Liver (tissue), 9 donors: ENCODE measurements around the gene CCN5. TPM values are rescaled to one million over a fixed set of nuclear protein-coding genes. Genes with fewer than 3 reads are reported as not detected.

Experiments
- DNase-seq: peaks from one replicate; pipeline ENCODE4 v3.0.0-alpha.2; 2017; ENCODE audit warnings: low spot score
- H3K27ac ChIP-seq, 2 donors: one replicate each; pipeline ENCODE4 v1.7.0; 2013; ENCODE audit warnings: inconsistent platforms in 2 of 2, low read length in 2 of 2, control low read depth in 1 of 2, low read depth in 1 of 2, mild to moderate bottlenecking in 1 of 2
- H3K27me3 ChIP-seq, 4 donors: one replicate each; pipeline versions ENCODE4 v1.6.1 to v1.7.0; 2013; ENCODE audit warnings: low read length in 3 of 4, inconsistent platforms in 1 of 4, mild to moderate bottlenecking in 1 of 4, moderate library complexity in 1 of 4; ENCODE audit not compliant: control insufficient read depth in 4 of 4, insufficient read depth in 4 of 4
- H3K36me3 ChIP-seq, 4 donors: one replicate each; pipeline versions ENCODE4 v1.6.1 to v1.7.0; 2013; ENCODE audit warnings: low read length in 3 of 4, mild to moderate bottlenecking in 3 of 4, low read depth in 1 of 4, moderate library complexity in 1 of 4; ENCODE audit not compliant: control insufficient read depth in 4 of 4, insufficient read depth in 3 of 4
- H3K4me1 ChIP-seq, 4 donors: one replicate each; pipeline versions ENCODE4 v1.6.1 to v1.7.0; 2013; ENCODE audit warnings: low read length in 3 of 4, mild to moderate bottlenecking in 3 of 4, moderate library complexity in 1 of 4; ENCODE audit not compliant: control insufficient read depth in 4 of 4, insufficient read depth in 4 of 4
- H3K4me3 ChIP-seq, 3 donors: one replicate each; pipeline versions ENCODE4 v1.6.1 to v1.7.0; 2013; ENCODE audit warnings: low read length in 3 of 3, control low read depth in 1 of 3, low read depth in 1 of 3, mild to moderate bottlenecking in 1 of 3
- H3K9ac ChIP-seq, 2 donors: one replicate each; pipeline ENCODE4 v1.7.0; 2013; ENCODE audit warnings: low read length in 2 of 2, mild to moderate bottlenecking in 2 of 2, moderate library complexity in 2 of 2, control low read depth in 1 of 2, low read depth in 1 of 2
- H3K9me3 ChIP-seq, 4 donors: one replicate each; pipeline versions ENCODE4 v1.6.1 to v1.7.0; 2013; ENCODE audit warnings: low read length in 3 of 4; ENCODE audit not compliant: control insufficient read depth in 4 of 4
- CTCF ChIP-seq: fragments of 150-350 bp; IDR thresholded peaks from 2 replicates; pipeline ENCODE4 v1.5.1; 2017; ENCODE audit warnings: improper control_type of control experiment, low read depth, low read length; ENCODE audit not compliant: missing input control
- FOXA1 ChIP-seq: IDR thresholded peaks from 2 replicates; pipeline ENCODE4 v1.6.1; 2016; ENCODE audit warnings: antibody characterized with exemption
- FOXA2 ChIP-seq: IDR thresholded peaks from 2 replicates; pipeline ENCODE4 v1.6.1; 2016; ENCODE audit warnings: antibody characterized with exemption
- GABPA ChIP-seq, 2 donors: IDR thresholded peaks in 1 of 2; conservative IDR thresholded peaks in 1 of 2; 2 replicates each; pipeline ENCODE4 v1.6.1; 2016; ENCODE audit warnings: antibody characterized with exemption in 2 of 2, mild to moderate bottlenecking in 1 of 2, moderate library complexity in 1 of 2
- HNF4G ChIP-seq: IDR thresholded peaks from 2 replicates; pipeline ENCODE4 v1.6.1; 2016; ENCODE audit warnings: antibody characterized with exemption
- JUND ChIP-seq, 2 donors: IDR thresholded peaks; 2 replicates each; pipeline ENCODE4 v1.6.1; 2016; ENCODE audit warnings: antibody characterized with exemption in 2 of 2
- NR2F2 ChIP-seq: IDR thresholded peaks from 2 replicates; pipeline ENCODE4 v1.6.1; 2016; ENCODE audit warnings: antibody characterized with exemption
- RAD21 ChIP-seq, 2 donors: IDR thresholded peaks; 2 replicates each; pipeline ENCODE4 v1.6.1; 2016; ENCODE audit warnings: antibody characterized with exemption in 2 of 2, mild to moderate bottlenecking in 2 of 2
- RXRA ChIP-seq, 2 donors: IDR thresholded peaks; 2 replicates each; pipeline ENCODE4 v1.6.1; 2017 to 2018; ENCODE audit warnings: antibody characterized with exemption in 2 of 2, mild to moderate bottlenecking in 1 of 2
- SP1 ChIP-seq: IDR thresholded peaks from 2 replicates; pipeline ENCODE4 v1.6.1; 2018; ENCODE audit warnings: antibody characterized with exemption, mild to moderate bottlenecking
- TAF1 ChIP-seq: conservative IDR thresholded peaks from 2 replicates; pipeline ENCODE4 v1.6.1; 2016; ENCODE audit warnings: antibody characterized with exemption, mild to moderate bottlenecking
- YY1 ChIP-seq: IDR thresholded peaks from 2 replicates; pipeline ENCODE4 v1.6.1; 2016; ENCODE audit warnings: antibody characterized with exemption, mild to moderate bottlenecking
- WGBS: extraction: QIAGEN DNeasy Blood & Tissue Kit; methylation state at CpG from one replicate; pipeline ENCODE4 v1.1.7; 2013; 5-methylcytosine and 5-hydroxymethylcytosine counted together
- polyA plus RNA-seq, 2 donors: library from polyadenylated mRNA; stranded (reverse) in 1 of 2; unstranded in 1 of 2; fragments of 200-250 nt in 1 of 2; fragments of >200 nt in 1 of 2; fragmentation: Nextera tagmentation in 1 of 2; extraction: Ambion mirVana in 1 of 2; gene quantifications; one replicate each; pipeline versions ENCODE4 v1.2.1 to v1.2.3, GENCODE V29; 2013 to 2015
- total RNA-seq, 2 donors: library from RNA; depleted of rRNA; stranded (reverse); fragments of >200 nt; gene quantifications; one replicate each; pipeline ENCODE4 v1.2.3, GENCODE V29; 2014
- TF ChIP-seq, protein P1 (sequence below): IDR thresholded peaks from 2 replicates; pipeline ENCODE4 v1.6.1; 2016; ENCODE audit warnings: antibody characterized with exemption, mild to moderate bottlenecking
- TF ChIP-seq, protein P2 (sequence below): IDR thresholded peaks from 2 replicates; pipeline ENCODE4 v1.6.1; 2016; ENCODE audit warnings: antibody characterized with exemption
- donor health status: healthy.
- donor health status: healthy.
- donor health status: healthy.
- donor health status: healthy.
- donor health status: healthy.

CCN5 gene
- total and polyA plus RNA-seq, 4 donors, result 1.2 to 3.6 (median 1.9) TPM; not detected in 1

GRCh38 chr20:44754554-44754953 lies 39.4 kb downstream of the CCN5 start:
- H3K27me3 ChIP-seq, result peaks cover 0 to 3% (median 0%) of the 10 kb centered on the region in 4 donors
- no peak overlapping the region for H3K9ac ChIP-seq
- no peaks in the 10 kb centered on the region for H3K36me3 ChIP-seq
- H3K4me1 ChIP-seq, result no peaks in the 10 kb centered on the region
- TF ChIP-seq TAF1, result no peak
- no peak for TF ChIP-seq JUND (IDR thresholded peaks at IDR 0.05)
- no peak for TF ChIP-seq SP1
- TF ChIP-seq FOXA2, result no peak
- no peak for TF ChIP-seq NR2F2
- TF ChIP-seq, protein P1, sequence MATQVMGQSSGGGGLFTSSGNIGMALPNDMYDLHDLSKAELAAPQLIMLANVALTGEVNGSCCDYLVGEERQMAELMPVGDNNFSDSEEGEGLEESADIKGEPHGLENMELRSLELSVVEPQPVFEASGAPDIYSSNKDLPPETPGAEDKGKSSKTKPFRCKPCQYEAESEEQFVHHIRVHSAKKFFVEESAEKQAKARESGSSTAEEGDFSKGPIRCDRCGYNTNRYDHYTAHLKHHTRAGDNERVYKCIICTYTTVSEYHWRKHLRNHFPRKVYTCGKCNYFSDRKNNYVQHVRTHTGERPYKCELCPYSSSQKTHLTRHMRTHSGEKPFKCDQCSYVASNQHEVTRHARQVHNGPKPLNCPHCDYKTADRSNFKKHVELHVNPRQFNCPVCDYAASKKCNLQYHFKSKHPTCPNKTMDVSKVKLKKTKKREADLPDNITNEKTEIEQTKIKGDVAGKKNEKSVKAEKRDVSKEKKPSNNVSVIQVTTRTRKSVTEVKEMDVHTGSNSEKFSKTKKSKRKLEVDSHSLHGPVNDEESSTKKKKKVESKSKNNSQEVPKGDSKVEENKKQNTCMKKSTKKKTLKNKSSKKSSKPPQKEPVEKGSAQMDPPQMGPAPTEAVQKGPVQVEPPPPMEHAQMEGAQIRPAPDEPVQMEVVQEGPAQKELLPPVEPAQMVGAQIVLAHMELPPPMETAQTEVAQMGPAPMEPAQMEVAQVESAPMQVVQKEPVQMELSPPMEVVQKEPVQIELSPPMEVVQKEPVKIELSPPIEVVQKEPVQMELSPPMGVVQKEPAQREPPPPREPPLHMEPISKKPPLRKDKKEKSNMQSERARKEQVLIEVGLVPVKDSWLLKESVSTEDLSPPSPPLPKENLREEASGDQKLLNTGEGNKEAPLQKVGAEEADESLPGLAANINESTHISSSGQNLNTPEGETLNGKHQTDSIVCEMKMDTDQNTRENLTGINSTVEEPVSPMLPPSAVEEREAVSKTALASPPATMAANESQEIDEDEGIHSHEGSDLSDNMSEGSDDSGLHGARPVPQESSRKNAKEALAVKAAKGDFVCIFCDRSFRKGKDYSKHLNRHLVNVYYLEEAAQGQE, result no peak
- TF ChIP-seq RAD21 (IDR thresholded peaks at IDR 0.05), result no peak
- no peak for TF ChIP-seq YY1
- no peak for TF ChIP-seq CTCF
- no peak for TF ChIP-seq GABPA (IDR thresholded peaks at IDR 0.05 in 1 of 2, conservative IDR thresholded peaks at IDR 0.05 in 1 of 2)
- TF ChIP-seq HNF4G, result no peak
- TF ChIP-seq, protein P2, sequence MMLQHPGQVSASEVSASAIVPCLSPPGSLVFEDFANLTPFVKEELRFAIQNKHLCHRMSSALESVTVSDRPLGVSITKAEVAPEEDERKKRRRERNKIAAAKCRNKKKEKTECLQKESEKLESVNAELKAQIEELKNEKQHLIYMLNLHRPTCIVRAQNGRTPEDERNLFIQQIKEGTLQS, result no peak
- H3K27ac ChIP-seq, result no peak overlapping the region
- no peak overlapping the region for H3K4me3 ChIP-seq
- H3K9me3 ChIP-seq, result no peaks in the 10 kb centered on the region
- WGBS, result 80% methylated on average over 7 of the region's 7 CpGs
- no peak for DNase-seq

DNA sequence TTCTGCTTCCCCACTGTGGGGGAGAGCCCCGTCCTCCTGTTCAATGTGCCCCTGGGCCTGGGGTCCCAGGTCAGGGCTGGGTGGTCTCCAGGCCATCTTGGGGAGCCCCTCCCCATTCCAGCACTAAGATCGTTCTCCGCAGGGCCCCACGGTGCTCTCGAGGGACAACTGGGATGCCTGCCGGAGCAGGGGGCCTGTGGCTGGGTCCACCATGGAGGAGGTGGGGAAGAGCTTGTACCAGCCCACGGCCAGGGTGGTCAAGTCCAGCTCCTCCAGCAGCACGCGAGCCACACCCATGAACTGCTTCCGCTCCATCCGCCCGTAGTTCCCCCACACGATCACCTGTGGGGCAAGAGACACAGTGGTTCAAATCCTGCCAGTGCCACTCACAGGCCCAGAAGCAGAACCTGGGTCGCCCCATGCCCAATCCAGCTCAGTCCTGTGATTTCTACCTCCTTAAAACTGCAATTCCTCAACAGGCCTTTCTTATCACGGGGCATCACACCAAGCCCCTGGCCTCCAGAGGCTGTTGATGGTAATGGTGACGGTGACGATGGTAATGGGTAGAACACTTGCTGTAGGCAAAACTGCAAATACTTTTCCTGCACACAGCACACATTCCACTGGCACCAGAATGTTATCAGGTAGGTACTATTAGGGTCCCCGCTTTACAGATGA lies 41.0 kb downstream of the CCN5 start:
- DNase-seq, result no peak
- Histone ChIP-seq H3K9ac (no peak overlapping the region), H3K9me3 (no peaks in the 10 kb centered on the region), H3K4me3 (no peak overlapping the region), H3K27ac (no peak overlapping the region), H3K27me3 (peaks cover 0 to 3% (median 0%) of the 10 kb centered on the region in 4 donors), H3K36me3 (no peaks in the 10 kb centered on the region), H3K4me1 (no peaks in the 10 kb centered on the region)
- TF ChIP-seq CTCF (no peak), FOXA1 (no peak), FOXA2 (no peak), YY1 (no peak), RAD21 (IDR thresholded peaks at IDR 0.05) (no peak), RXRA (IDR thresholded peaks at IDR 0.05) (no peak)
- 90% methylated on average over 18 of the region's 18 CpGs for WGBS
